GM10266 (cell line): ENCODE data around the gene MAG.

Experiments used
- DNase-seq: peaks from one replicate; pipeline ENCODE4 v3.0.0; 2012; ENCODE audit errors: extremely low spot score
- TF ChIP-seq, protein P1 (sequence below): IDR thresholded peaks from 2 replicates; pipeline ENCODE4 v1.5.1; 2012; ENCODE audit warnings: mild to moderate bottlenecking, low read depth; ENCODE audit not compliant: control insufficient read depth, insufficient read depth; ENCODE audit errors: missing control alignments

Gene MAG

DNA sequence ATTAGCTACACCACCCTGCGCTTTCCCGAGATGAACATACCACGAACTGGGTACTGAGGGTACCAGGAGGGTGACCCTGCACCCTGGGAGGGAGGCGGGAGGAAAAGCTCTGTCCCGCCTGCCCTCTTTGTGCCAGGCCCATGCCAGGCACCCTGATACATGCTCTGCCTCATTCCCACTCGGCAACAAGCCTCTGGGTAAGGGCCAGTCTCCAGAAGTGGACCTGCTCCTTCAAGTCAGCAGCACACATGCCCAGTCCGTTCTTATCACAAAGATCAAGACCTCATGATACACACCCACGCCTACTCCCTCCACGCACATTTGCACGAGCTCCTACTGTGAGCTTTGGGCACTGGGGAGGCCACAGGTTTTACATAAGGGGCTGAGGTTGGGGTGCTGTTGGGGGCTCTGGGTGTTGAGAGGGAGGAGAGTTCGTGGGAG lies 53.7 kb downstream of the MAG start:
- DNase-seq: no peak
- TF ChIP-seq, protein P1, sequence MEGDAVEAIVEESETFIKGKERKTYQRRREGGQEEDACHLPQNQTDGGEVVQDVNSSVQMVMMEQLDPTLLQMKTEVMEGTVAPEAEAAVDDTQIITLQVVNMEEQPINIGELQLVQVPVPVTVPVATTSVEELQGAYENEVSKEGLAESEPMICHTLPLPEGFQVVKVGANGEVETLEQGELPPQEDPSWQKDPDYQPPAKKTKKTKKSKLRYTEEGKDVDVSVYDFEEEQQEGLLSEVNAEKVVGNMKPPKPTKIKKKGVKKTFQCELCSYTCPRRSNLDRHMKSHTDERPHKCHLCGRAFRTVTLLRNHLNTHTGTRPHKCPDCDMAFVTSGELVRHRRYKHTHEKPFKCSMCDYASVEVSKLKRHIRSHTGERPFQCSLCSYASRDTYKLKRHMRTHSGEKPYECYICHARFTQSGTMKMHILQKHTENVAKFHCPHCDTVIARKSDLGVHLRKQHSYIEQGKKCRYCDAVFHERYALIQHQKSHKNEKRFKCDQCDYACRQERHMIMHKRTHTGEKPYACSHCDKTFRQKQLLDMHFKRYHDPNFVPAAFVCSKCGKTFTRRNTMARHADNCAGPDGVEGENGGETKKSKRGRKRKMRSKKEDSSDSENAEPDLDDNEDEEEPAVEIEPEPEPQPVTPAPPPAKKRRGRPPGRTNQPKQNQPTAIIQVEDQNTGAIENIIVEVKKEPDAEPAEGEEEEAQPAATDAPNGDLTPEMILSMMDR: no peak

DNA sequence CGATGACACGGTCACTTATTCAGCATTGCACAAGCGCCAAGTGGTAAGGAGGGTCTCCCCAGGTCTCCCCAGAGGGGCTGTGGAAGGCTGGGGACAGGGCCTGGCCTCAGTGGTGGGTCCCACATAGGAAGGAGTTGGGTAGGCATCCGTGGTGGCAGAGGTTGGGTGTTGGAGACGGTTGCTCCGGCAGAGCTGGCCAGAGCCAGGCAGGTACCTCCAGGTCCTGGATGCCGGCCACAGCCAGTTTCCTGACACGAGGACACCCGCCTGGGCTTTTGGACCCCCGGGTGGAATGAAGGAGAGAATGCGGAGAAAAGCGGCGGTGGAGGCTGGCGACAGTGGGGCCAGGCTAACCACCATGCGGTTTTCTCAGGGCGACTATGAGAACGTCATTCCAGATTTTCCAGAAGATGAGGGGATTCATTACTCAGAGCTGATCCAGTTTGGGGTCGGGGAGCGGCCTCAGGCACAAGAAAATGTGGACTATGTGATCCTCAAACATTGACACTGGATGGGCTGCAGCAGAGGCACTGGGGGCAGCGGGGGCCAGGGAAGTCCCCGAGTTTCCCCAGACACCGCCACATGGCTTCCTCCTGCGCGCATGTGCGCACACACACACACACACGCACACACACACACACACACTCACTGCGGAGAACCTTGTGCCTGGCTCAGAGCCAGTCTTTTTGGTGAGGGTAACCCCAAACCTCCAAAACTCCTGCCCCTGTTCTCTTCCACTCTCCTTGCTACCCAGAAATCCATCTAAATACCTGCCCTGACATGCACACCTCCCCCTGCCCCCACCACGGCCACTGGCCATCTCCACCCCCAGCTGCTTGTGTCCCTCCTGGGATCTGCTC lies 54.5 kb downstream of the MAG start:
- DNase-seq: peak; percentile 69
- TF ChIP-seq, protein P1: no peak

DNA sequence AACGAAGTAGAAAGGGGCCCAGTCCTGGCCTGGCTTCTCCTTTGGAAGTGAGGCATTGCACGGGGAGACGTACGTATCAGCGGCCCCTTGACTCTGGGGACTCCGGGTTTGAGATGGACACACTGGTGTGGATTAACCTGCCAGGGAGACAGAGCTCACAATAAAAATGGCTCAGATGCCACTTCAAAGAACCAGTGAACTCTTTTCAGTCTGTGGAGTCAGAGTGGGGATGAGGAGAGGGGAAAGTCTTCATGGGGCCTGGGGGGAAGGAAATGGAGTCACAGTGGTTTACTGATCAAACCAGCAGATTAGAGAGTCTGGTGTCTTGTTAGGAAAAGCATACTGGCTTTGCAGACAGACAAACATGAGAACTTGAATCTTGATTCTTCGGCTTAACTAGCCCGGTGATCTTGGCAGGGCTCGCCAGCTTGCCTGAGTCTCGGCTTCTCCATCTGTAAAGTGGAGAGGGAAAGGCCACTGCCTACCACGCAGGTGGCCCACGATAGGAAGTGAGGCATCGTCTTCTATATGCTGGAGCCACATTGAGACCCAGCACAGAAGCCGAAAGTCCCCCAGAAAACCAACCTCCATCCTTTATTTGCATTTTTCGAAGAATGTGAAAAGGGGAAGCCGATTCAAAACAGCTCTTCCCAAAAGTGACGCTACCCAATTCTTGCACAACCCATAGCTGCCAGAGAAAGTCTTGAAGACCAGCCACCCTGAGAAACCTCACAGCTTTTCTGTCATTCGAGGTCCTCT lies 55.4 kb downstream of the MAG start, which contains the start of gene FFAR1:
Gene FFAR1, plus strand, starts transcription at position 732 of the 759 bp plus-strand sequence. CDS start 3,650 bp downstream, outside the sequence.
- DNase-seq: peak; percentile 84
- TF ChIP-seq, protein P1: no peak

DNA sequence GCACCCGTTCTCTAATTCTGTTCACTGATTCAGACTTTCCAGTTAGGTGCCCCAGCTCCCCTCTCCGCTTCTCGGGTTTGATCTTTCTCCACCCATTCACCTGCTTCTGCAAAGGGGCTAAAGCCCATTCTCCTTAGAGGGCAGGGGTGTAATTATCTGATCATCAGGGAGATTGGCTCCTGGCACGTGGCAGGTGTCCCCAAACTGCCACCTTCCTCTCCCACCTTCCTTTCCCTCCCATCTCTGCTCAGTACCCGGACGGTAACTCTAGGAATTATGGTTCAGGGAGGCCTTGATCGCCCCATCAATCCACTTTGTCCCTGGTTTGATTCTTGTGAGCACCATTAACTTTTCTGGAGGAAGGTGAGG lies 56.0 kb downstream of the MAG start:
- TF ChIP-seq, protein P1: no peak
- no peak for DNase-seq

DNA sequence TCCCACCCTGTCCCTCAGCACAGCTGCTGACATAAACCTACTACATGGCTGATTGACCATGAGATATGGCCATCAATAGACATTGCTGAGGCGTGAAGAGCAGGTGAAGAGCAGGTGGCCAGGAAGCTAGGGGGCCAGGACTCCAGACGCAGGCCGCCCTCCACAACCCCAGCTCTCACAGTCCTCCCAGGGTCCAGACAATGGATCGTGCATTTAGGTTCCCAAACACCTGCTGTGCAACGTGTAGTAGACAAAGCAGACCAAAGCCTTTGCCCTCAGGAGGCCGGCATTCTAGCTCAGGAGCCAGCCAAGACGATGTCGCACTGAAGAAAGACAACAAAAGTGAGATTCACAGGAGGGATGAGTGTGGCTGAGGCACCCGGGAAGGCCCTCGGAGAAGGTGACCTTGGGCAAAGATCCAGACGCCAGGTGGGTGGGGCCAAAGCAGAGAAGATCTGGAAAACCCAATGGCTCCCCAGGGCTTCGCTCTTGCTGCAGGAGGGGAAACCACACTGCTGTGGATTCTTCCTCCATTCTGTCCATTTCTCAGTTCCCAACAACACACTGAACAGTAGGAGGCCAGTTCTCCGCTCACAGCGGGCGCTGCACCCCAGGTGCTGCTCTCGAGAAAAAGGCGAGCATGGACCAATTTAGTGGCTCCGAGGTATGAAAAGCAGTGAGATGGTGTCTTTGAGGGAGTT lies 57.1 kb downstream of the MAG start:
- DNase-seq: peak; percentile 41

DNA sequence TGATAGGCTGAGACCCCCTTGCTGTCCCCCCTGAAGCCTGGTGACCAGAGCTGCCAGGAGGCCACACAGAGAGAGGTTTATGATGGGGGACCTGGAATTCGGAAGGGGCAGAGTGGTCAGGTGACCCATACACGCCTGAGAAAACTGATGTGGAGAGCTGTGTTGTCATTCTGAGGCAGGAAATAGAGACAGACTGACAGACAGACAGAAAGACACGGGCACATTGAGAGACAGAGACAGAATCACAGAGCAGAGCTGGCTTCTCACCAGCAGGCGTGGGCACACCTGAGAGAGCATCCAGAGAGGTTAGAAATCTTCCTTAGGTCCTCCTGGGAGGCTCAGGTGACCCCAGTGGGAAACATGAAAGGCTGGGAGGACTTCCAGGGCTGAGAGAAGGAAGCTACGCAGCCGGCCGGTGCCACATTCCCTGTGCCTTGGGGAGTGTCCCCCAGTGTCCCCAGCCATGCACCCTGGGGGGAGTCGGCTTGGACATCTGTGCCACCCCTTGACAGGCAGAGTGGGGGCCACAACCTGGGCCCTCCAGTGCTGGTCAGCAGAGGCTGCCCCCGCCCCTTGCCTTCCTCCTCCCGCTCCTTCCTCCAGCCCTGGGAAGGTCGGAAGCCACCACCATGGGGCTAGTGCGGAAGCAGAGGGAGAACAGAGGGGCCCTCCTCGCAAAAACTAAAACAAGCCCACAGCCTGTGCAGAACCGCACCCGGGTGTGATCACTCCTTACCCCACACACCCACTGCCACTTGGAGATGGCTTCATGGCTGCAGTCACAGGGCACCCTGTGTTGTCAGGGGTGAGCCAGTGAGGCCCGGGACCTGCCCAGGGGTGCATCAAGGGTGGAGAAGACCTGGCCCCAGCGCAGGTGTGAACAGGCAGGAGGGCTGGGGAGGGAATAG lies 57.9 kb downstream of the MAG start:
- TF ChIP-seq, protein P1: no peak
- peak; percentile 34 for DNase-seq

More for the DNA sequence above, 57.1 kb downstream of the MAG start:
- TF ChIP-seq, protein P1: no peak
